ENCODE data around the gene SGPP2.
"Not testable (repeated sequence)": the region's sequence is repeated elsewhere in the genome, so short reads cannot be mapped to it uniquely, and the experiment has no call there.

SGPP2 gene

DNA sequence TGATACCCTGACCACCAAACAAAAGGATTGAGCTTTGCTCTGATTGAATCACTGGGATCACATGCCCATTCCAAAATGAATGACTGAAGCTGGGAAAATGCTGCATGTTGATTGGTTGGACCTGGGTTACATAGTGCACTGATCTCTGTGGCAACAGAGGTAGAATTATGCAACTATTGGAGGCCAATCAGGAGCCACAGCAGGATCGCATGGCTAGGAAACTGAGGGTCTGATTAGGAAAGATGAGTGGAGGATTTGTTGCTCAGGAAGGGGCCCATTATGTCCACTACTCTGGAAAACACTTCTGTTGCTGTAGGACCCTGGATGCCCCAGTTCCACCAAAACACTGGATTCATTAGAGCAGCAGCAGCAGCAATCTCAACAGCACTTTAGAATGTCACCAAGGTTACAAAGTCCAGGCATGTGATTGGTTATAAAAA lies 25.9 kb upstream of the SGPP2 start:
- no peak overlapping the region for H3K27ac ChIP-seq
- no peak overlapping the region for H3K4me3 ChIP-seq
- TF ChIP-seq CTCF (IDR thresholded peaks at IDR 0.05): no peak
- no peak for DNase-seq (ENCODE audit: low spot score)

DNA sequence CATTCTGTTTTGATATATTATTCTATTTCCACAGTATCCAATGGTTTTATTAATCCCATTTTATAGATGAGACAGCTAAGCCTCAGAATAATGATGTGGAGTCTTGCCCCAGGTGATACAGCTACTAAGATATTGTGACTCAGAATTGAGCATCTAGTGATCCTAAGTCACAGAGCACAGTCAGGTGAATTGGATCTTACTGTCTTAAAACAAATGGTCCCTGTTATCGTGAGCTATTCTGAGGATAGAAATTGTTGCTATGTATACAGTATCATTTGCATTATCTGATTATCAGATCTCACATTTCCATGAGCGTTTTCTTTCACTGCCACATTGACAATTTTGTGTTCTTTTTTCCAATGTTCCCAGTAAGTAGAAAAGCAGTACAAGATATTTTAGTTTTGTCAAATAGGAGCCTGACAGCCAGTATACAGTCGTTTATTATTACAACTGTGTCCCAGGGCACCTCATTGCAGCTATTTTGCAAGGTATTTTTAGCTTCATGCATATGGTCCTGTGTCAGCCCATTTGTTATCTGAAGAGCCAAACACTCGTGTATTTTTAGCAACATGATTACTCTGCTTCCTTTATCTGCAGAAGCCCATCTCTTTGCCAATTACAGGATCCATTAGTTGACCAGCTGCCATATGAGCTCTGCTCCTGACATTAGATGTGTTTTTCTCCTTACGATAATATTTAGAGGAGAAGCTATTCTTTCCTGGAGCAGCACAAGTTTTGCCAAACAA lies 25.1 kb upstream of the SGPP2 start:
- Histone ChIP-seq H3K27ac (no peak overlapping the region), H3K4me3 (no peak overlapping the region)
- DNase-seq (ENCODE audit: low spot score): no peak
- TF ChIP-seq CTCF (IDR thresholded peaks at IDR 0.05): no peak

DNA sequence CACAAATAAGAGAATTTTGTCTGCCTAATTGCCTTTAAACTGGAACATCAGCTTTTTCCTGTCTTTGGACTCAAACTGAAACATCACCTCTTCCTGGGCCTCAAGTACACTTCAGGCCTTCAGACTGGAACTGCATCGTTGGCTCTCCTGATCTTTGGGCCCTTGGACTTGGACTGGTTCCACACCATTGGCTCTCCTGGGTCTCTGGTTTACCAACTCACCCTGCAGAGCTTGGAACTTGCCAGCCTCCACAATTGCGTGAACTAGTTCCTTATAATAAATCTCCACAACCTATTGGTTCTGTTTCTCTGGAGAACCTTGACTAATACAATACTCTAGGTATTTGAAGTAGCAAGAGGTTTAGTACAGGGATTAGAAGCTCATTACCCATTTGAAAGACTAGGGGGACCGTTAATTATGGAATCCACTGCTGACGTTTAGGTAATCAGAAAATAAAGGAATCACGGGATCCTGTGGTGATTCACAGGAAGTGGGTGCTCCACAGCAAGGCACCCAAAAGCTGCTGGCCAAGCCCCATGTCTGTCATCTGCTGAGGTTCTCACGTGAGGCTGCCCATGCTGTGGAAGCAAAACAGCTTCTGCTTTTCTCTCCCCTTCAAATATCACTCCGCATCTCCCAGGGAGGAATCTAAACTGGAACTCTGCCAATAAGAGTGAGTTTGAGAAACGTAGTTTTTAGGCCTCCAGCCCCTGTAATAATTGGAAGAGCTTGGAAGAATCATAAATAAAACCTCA lies 20.0 kb upstream of the SGPP2 start:
- no peak for DNase-seq (ENCODE audit: low spot score)
- Histone ChIP-seq H3K27ac (no peak overlapping the region), H3K4me3 (no peak overlapping the region)
- no peak for TF ChIP-seq CTCF (IDR thresholded peaks at IDR 0.05)

- TF ChIP-seq CTCF (IDR thresholded peaks at IDR 0.05): no peak
- Histone ChIP-seq H3K4me3 (no peak overlapping the region), H3K27ac (no peak overlapping the region)
- DNase-seq (ENCODE audit: low spot score): no peak
Measured at GRCh38 chr2:222408684-222409083, 15.7 kb upstream of the SGPP2 start.

- no peak for TF ChIP-seq CTCF (IDR thresholded peaks at IDR 0.05)
- no peak overlapping the region for H3K4me3 ChIP-seq
- no peak overlapping the region for H3K27ac ChIP-seq
- no peak for DNase-seq (ENCODE audit: low spot score)
Measured at GRCh38 chr2:222410534-222410933, 13.8 kb upstream of the SGPP2 start.

DNA sequence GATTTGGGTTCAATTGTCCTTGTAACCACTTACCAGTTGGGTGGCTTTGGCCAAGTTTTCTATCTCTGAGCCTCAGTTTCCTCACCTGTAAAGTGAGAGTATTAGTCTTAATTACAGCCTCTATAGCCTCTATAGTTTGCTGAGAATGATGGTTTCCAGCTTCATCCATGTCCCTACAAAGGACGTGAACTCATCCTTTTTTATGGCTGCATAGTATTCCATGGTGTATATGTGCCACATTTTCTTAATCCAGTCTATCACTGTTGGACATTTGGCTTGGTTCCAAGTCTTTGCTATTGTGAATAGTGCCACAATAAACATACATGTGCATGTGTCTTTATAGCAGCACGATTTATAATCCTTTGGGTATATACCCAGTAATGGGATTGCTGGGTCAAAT lies 12.0 kb upstream of the SGPP2 start:
- not testable (repeated sequence) for DNase-seq (ENCODE audit: low spot score); H3K27ac ChIP-seq; H3K4me3 ChIP-seq

GRCh38 chr2:222413295-222413911 lies 10.9 kb upstream of the SGPP2 start:
- no peak overlapping the region for H3K27ac ChIP-seq
- H3K4me3 ChIP-seq: no peak overlapping the region
- no peak for TF ChIP-seq CTCF (IDR thresholded peaks at IDR 0.05)
- DNase-seq (ENCODE audit: low spot score): no peak
